Frontal cortex (tissue), 4 donors: ENCODE measurements around the gene AGPAT2. TPM values are rescaled to one million over a fixed set of nuclear protein-coding genes. Genes with fewer than 3 reads are reported as not detected.

Source experiments
- DNase-seq, 2 donors: peaks; one replicate each; pipeline ENCODE4 v3.0.0; 2012; ENCODE audit warnings: low spot score in 2 of 2
- FAIRE-seq: peaks from 2 replicates; lab custom pipeline; 2012; peaks lifted over from hg19 to GRCh38; lab: Jason Lieb, UNC
- total RNA-seq: library from RNA; depleted of rRNA; stranded (reverse); fragments of >200 nt; gene quantifications from one replicate; pipeline ENCODE4 v1.2.3, GENCODE V29; 2014
- donor health status: control.
- donor health status: control.
- donor health status: control.

AGPAT2 gene
- total RNA-seq, 1 donor from 2014 or later = 1.2 TPM

GRCh38 chr9:136691316-136692184 is 4.3 kb upstream of the AGPAT2 start:
- FAIRE-seq = no peak

GRCh38 chr9:136690806-136691261 is 3.6 kb upstream of the AGPAT2 start:
- no peak for DNase-seq

More at GRCh38 chr9:136691316-136692184, 4.3 kb upstream of the AGPAT2 start:
- no peak for DNase-seq

DNA sequence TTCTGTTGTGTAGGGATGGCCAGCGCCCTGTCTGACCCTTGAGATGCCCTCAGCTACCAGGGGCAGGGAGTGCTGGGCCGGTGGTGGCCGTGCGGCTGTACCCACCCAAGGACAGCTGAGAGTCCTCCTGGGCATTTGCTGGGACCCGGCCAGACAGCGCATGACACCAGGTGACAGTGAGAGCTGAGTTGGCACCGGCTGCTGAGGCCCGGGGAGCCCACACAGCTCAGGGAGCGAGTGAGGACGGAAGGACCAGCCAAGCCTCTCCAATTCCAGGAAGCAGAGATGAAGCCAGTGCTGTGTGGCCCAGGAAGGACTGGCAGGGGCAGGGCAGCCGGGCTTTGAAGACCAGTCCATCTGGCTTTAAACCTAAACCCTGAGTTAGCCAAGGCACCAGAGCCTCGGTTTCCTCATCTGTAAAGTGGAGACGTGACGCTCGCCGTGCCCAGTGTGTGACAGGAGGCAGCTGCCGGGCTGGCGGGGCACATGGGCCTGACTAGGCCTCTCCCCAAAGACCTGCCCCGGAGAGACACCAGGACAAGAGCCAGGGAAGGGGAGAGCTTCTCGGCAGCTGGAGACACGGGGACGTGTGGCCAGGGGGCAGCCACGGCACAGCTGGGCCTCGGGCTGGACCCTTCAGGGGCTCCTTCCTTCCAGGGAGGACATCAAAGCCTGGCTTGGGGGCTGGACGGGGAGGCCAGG is 3.0 kb upstream of the AGPAT2 start:
- FAIRE-seq = no peak
- DNase-seq = no peak

More at GRCh38 chr9:136690806-136691261, 3.6 kb upstream of the AGPAT2 start:
- no peak for FAIRE-seq

- no peak for FAIRE-seq
Measured at GRCh38 chr9:136689108-136689460, 1.8 kb upstream of the AGPAT2 start.

GRCh38 chr9:136688274-136689107 is 1.2 kb upstream of the AGPAT2 start:
- DNase-seq = no peak
- no peak for FAIRE-seq

More at GRCh38 chr9:136689108-136689460, 1.8 kb upstream of the AGPAT2 start:
- no peak for DNase-seq

GRCh38 chr9:136687721-136688223 is 515 bp upstream of the AGPAT2 start:
- FAIRE-seq = no peak
- DNase-seq = no peak

DNA sequence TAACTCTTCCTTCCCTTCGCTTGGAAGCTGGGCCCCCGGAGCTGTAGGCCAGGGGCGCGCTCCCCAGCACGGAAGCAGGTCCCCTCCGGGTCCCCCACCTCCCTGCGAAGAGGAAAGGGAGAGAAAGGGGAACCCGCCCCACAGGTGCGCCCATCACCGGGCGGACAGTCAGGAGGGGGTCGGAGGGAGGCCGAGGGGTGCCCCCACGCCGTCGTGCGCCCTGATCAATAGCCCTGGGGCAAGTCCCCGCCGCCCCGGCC is 793 bp downstream of the AGPAT2 start:
- FAIRE-seq (no peak), DNase-seq (no peak)

- FAIRE-seq (no peak), DNase-seq (no peak)
Measured at GRCh38 chr9:136685790-136686533, 1.3 kb downstream of the AGPAT2 start.

DNA sequence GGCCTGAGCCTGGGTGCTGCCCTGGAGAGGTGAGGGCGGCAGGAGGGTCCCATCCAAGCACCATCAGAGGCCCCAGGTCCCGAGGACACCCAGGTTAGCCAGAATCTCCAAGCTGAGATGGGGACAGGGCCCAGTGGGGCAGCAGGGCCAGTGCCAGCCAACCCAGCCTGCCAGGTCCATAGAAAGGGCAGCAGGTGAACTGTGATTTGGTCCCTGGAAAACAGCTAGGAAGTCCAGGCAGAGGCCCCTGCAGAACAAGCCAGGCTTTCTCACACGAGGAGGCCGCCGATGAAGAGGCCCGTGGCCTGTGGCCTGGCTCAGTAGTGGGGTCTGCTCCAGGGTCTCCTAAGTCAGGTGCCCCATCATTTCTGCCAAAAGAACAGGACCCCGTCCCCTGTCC is 2.0 kb downstream of the AGPAT2 start:
- FAIRE-seq (no peak), DNase-seq (no peak)

DNA sequence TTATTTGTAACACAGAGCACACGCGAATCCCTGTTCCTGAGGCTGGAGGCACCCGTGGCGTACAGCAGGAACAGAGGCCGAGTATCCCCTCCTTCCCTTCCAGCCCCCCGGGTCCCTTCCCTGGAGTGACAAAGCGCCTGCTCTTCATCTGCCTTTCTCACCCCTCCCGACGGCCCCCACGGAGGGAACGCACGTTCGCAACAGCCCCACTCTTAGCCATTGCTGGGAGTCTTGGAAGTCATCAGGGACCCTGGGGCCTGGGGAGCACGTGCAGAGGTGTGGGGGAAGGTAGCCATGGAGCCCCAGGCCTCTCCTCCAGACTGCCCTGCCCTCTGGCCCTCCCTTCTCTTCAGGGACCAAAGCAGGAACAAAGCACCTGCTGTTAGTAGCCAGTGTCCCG is 2.5 kb downstream of the AGPAT2 start:
- FAIRE-seq (no peak), DNase-seq (no peak)

DNA sequence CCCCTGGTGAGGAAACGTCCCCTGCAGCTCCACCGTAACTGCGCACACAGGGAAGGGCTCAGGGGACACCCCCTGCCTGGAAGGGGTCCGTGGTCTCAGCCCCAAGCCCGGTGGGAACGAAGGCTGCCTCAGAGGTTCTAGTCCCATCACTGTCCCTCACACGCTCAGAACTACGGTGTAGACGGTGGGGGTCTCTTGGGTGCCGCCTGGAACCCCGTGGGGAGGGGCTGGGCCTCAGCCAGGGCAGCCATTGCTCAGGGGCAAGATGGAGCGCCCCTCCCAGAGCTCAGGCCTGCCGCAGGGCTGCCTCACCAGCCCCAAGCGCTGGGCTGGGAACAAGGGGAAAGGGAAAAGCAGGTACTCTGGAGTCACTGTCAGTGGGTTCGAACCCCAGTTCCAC is 2.9 kb downstream of the AGPAT2 start:
- no peak for FAIRE-seq
- no peak for DNase-seq

GRCh38 chr9:136683755-136684154 is 3.5 kb downstream of the AGPAT2 start:
- no peak for FAIRE-seq
- no peak for DNase-seq

DNA sequence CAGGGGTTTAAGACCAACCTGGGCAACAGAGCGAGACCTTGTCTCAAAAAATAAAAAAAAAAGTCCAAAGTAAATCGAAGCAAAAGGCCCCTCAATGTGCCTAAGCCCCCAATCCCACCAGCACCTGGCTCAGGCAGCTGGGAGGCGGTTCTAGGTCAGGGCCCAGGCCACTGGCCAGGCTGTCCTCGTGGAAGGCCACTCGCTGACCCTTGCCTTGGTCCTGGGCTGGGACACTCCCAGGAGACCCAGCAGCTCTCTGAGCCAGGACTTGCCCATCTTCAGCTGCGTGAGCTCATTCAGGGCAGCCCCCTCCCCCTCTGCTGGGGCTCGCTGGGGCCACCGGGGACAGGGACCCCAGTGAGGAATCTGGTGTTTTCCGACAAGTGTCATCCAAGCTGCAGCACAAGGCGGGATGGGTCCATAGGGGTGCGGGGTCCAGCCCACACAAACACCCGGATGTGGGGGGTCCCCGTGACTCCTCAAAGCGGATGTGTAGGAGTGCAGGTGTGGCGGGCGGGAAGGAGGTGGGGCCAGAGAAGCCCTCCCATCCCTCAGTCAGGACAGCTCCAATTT is 4.0 kb downstream of the AGPAT2 start:
- no peak for DNase-seq
- FAIRE-seq = no peak

GRCh38 chr9:136682710-136683109 is 4.5 kb downstream of the AGPAT2 start:
- DNase-seq = no peak
- no peak for FAIRE-seq

- no peak for FAIRE-seq
- no peak for DNase-seq
Measured at GRCh38 chr9:136681945-136682699, 5.1 kb downstream of the AGPAT2 start.

GRCh38 chr9:136681029-136681428 is 6.2 kb downstream of the AGPAT2 start:
- no peak for FAIRE-seq
- no peak for DNase-seq

GRCh38 chr9:136679431-136679941 is 7.8 kb downstream of the AGPAT2 start:
- FAIRE-seq = no peak
- DNase-seq = no peak

DNA sequence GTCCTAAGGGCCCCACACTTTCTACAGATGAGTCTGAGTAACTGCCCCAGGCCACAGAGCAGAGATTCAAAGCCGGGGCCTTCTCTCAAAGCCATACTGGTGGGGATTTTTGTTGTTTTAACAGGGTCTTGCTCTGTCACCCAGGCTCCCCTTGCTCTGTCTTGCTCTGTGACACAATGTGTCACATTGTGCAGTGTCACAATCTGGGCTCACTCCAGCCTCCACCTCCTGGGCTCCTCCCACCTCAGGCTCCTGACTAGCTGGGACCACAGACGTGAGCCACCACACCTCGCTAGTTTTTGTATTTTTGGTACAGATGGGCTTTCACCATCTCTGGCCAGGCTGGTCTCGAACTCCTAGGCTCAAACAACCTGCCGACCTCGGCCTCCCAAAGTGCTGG is 8.6 kb downstream of the AGPAT2 start:
- FAIRE-seq = no peak
- DNase-seq = no peak
